Activated CD8-positive, alpha-beta memory T cell treated with anti-CD3 and anti-CD28 coated beads, Interleukin-2, amount 50 U/mL, for 4 hours (primary cell): Measurements from ENCODE around the gene HGS.

ENCODE experiments used
- DNase-seq: peaks from one replicate; pipeline ENCODE4 v3.0.0-alpha.2; 2020

Gene HGS

GRCh38 chr17:81683584-81684441 lies at the start of gene HGS, which contains the start of gene ARL16:
Gene HGS (plus strand): TSS chr17:81684011. CDS start chr17:81684067, 56 bp downstream.
Gene ARL16 (minus strand): TSS chr17:81683797. CDS start chr17:81683753, 44 bp downstream.
- DNase-seq: peak; percentile 97

- DNase-seq: no peak
Observed at GRCh38 chr17:81635431-81635830, 48.4 kb upstream of the HGS start.

- no peak for DNase-seq
Observed at GRCh38 chr17:81635973-81636504, 47.8 kb upstream of the HGS start.

- peak; percentile 84 for DNase-seq
Observed at GRCh38 chr17:81636505-81637288, 47.1 kb upstream of the HGS start, which contains the start of the genes NPLOC4 and TSPAN10. Gene NPLOC4 (minus strand): TSS chr17:81637112. CDS start chr17:81636930, 182 bp downstream. Gene TSPAN10 (plus strand): TSS chr17:81637196. CDS start chr17:81642413, 5,217 bp downstream.

- DNase-seq: no peak
Observed at GRCh38 chr17:81638683-81639082, 45.1 kb upstream of the HGS start.

- no peak for DNase-seq
Observed at GRCh38 chr17:81640011-81640410, 43.8 kb upstream of the HGS start.

- DNase-seq: no peak
Observed at GRCh38 chr17:81641825-81642489, 41.9 kb upstream of the HGS start.

- no peak for DNase-seq
Observed at GRCh38 chr17:81644496-81644895, 39.3 kb upstream of the HGS start.

- no peak for DNase-seq
Observed at GRCh38 chr17:81644976-81645952, 38.5 kb upstream of the HGS start.

GRCh38 chr17:81646869-81647600 lies 36.8 kb upstream of the HGS start:
- no peak for DNase-seq

- DNase-seq: no peak
Observed at GRCh38 chr17:81647640-81648012, 36.2 kb upstream of the HGS start.

GRCh38 chr17:81648013-81648706 lies 35.7 kb upstream of the HGS start:
- no peak for DNase-seq

- no peak for DNase-seq
Observed at GRCh38 chr17:81648707-81649085, 35.1 kb upstream of the HGS start.

GRCh38 chr17:81650951-81651350 lies 32.9 kb upstream of the HGS start:
- DNase-seq: no peak

GRCh38 chr17:81651692-81652091 lies 32.1 kb upstream of the HGS start:
- DNase-seq: no peak

GRCh38 chr17:81652906-81653771 lies 30.7 kb upstream of the HGS start:
- no peak for DNase-seq

- DNase-seq: no peak
Observed at GRCh38 chr17:81655378-81656117, 28.3 kb upstream of the HGS start.

- DNase-seq: no peak
Observed at GRCh38 chr17:81656118-81656743, 27.6 kb upstream of the HGS start, which contains the start of gene PDE6G. Gene PDE6G (minus strand): TSS chr17:81656542. CDS start chr17:81653305, 3,237 bp downstream.
